Suprapubic skin (tissue), 4 donors: ENCODE measurements around the gene SLC25A39. TPM values are rescaled to one million over a fixed set of nuclear protein-coding genes. Genes with fewer than 3 reads are reported as not detected.
A peak's percentile ranks its signal among the peaks of the same experiment; 100 is the strongest.

Source experiments
- DNase-seq, 2 donors: peaks; one replicate each; pipeline ENCODE4 v3.0.0-alpha.2; 2019; ENCODE audit warnings: low spot score in 2 of 2
- H3K27ac ChIP-seq: fragments of 200-600 bp; sonication (generic); one replicate; pipeline ENCODE4 v1.5.1; 2019
- H3K27me3 ChIP-seq: fragments of 200-600 bp; sonication (generic); one replicate; pipeline ENCODE4 v1.5.1; 2019
- H3K36me3 ChIP-seq: fragments of 200-600 bp; sonication (generic); one replicate; pipeline ENCODE4 v1.5.1; 2019
- H3K4me1 ChIP-seq: fragments of 200-600 bp; sonication (generic); one replicate; pipeline ENCODE4 v1.5.1; 2019
- H3K4me3 ChIP-seq: fragments of 200-600 bp; sonication (generic); one replicate; pipeline ENCODE4 v1.5.1; 2019; ENCODE audit warnings: mild to moderate bottlenecking
- H3K9me3 ChIP-seq: fragments of 200-600 bp; sonication (generic); one replicate; pipeline ENCODE4 v1.5.1; 2019
- EP300 ChIP-seq: sonication (generic); formaldehyde crosslinking; IDR thresholded peaks from one replicate; pipeline ENCODE4 v1.6.1; 2017; ENCODE audit warnings: antibody characterized with exemption
- POLR2A ChIP-seq, 2 donors: fragments of 450-650 bp; IDR thresholded peaks; one replicate each; pipeline ENCODE4 v1.6.1; 2017; ENCODE audit warnings: antibody characterized with exemption in 2 of 2, mild to moderate bottlenecking in 2 of 2, moderate library complexity in 2 of 2
- POLR2AphosphoS5 ChIP-seq, 3 donors: sonication (generic); formaldehyde crosslinking; IDR thresholded peaks; one replicate each; pipeline ENCODE4 v1.6.1; 2017; ENCODE audit warnings: antibody characterized with exemption in 3 of 3
- WGBS: methylation state at CpG from one replicate; pipeline ENCODE4 v1.1.5; 2018; 5-methylcytosine and 5-hydroxymethylcytosine counted together
- total RNA-seq, 4 donors: library from RNA; depleted of rRNA; stranded (reverse); fragments of >200 nt; gene quantifications; one replicate each; pipeline ENCODE4 v1.1.0, GENCODE V29; 2016
- TF ChIP-seq, protein P1 (sequence below), 2 donors: fragments of 200-600 bp in 1 of 2; fragments of 450-650 bp in 1 of 2; sonication (generic) in 1 of 2; IDR thresholded peaks; one replicate each; pipeline ENCODE4 v1.5.1; 2016 to 2019; ENCODE audit warnings: antibody characterized with exemption in 2 of 2, mild to moderate bottlenecking in 1 of 2, moderate library complexity in 1 of 2

SLC25A39 gene
- total RNA-seq, 4 donors from 2014 or later, result 94.9 to 132 (median 111) TPM

- Histone ChIP-seq H3K4me3 (peak within 1 kb of the TSS; percentile 83), H3K27ac (no peak within 1 kb of the TSS), H3K4me1 (peaks cover 24% of the 10 kb centered on the region), H3K9me3 (no peaks in the 10 kb centered on the region), H3K27me3 (peaks cover 12% of the 10 kb centered on the region), H3K36me3 (no peaks in the 10 kb centered on the region)
- DNase-seq, result peak; percentile 61 to 71
- 0% methylated on average over 3 of the region's 63 CpGs for WGBS
- TF ChIP-seq POLR2AphosphoS5 (IDR thresholded peaks at IDR 0.05) (no peak), EP300 (no peak), POLR2A (IDR thresholded peaks at IDR 0.05) (no peak)
- TF ChIP-seq, protein P1, sequence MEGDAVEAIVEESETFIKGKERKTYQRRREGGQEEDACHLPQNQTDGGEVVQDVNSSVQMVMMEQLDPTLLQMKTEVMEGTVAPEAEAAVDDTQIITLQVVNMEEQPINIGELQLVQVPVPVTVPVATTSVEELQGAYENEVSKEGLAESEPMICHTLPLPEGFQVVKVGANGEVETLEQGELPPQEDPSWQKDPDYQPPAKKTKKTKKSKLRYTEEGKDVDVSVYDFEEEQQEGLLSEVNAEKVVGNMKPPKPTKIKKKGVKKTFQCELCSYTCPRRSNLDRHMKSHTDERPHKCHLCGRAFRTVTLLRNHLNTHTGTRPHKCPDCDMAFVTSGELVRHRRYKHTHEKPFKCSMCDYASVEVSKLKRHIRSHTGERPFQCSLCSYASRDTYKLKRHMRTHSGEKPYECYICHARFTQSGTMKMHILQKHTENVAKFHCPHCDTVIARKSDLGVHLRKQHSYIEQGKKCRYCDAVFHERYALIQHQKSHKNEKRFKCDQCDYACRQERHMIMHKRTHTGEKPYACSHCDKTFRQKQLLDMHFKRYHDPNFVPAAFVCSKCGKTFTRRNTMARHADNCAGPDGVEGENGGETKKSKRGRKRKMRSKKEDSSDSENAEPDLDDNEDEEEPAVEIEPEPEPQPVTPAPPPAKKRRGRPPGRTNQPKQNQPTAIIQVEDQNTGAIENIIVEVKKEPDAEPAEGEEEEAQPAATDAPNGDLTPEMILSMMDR (IDR thresholded peaks at IDR 0.05), result peak in 1 of 2 donors; percentile 91
Observed at GRCh38 chr17:44363613-44364159, 39.1 kb upstream of the SLC25A39 start, which contains the start of gene FAM171A2. FAM171A2 (minus strand) TSS chr17:44363853; CDS start chr17:44363714, 139 bp downstream.

DNA sequence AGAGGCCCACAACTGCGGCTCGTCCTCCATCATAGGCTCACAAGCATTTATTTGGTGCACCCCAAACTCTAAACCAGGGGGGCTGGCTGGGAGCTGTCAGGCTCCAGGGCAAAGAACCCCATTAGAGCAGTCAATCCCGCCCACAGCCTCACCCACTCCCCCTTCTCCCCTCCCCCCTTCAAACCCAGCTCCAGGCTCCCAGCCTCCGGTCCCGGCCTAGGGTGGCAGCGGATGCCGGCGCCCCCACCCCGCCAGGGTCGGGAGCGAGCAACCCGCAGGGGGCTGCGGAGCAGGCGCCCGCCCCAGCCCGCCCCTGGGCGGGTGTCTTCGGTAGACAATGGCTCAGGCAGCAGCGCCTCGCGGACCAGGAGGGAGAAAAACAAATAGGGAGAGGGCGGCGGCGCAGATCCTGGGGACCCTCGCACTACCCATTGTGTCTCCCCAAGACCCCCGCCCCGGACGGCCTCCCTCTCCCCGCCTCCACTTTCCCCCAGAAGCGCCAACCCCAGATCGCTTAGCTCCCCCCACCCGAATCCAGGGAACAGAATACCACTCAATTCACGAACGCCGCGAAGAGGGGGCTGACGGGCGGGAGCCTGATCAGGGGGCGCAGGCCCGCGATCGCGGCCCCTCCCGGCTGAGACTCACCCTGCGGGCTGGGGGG is 38.5 kb upstream of the SLC25A39 start:
- H3K27ac ChIP-seq, result no peak overlapping the region
- 3% methylated on average over 4 of the region's 45 CpGs for WGBS
- DNase-seq, result peak; percentile 66 to 79
- no peaks in the 10 kb centered on the region for H3K9me3 ChIP-seq
- peak overlapping the region; percentile 83 for H3K4me3 ChIP-seq
- no peaks in the 10 kb centered on the region for H3K36me3 ChIP-seq
- H3K4me1 ChIP-seq, result peaks cover 24% of the 10 kb centered on the region
- peaks cover 9% of the 10 kb centered on the region for H3K27me3 ChIP-seq
- TF ChIP-seq EP300 (no peak), POLR2A (IDR thresholded peaks at IDR 0.05) (no peak), POLR2AphosphoS5 (IDR thresholded peaks at IDR 0.05) (no peak)
- TF ChIP-seq, protein P1 (IDR thresholded peaks at IDR 0.05), result no peak

DNA sequence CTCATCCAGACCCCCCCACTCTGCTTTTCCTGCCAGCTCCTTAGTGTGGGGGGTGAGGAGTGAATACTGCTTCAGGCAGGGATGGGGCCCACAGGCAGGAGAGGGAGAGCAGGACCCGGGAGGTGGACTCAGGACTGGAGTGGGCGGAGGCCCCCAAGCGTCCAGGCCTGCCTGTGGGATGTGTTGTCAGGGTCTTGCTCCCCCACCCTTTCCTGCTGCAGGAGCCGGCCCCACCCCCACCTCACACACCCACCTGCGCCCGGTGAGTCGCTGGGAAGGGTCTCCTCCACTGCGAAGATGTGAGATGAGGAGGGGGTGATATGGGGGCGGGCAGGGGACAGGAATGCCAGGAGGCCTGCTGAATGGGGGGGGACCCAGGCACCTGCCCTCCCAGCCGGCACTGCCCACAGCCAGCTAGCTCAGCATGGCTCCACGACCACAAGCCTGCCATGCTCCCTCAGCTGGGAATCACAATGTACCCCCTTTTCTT is 37.9 kb upstream of the SLC25A39 start:
- Histone ChIP-seq H3K27ac (no peak overlapping the region), H3K9me3 (no peaks in the 10 kb centered on the region), H3K4me3 (peak overlapping the region; percentile 83), H3K36me3 (no peaks in the 10 kb centered on the region), H3K27me3 (peaks cover 9% of the 10 kb centered on the region), H3K4me1 (peaks cover 23% of the 10 kb centered on the region)
- peak; percentile 65 to 69 for DNase-seq
- WGBS, result 21% methylated on average over 5 of the region's 11 CpGs
- TF ChIP-seq EP300 (no peak), POLR2AphosphoS5 (IDR thresholded peaks at IDR 0.05) (no peak)
- TF ChIP-seq, protein P1 (IDR thresholded peaks at IDR 0.05), result no peak

DNA sequence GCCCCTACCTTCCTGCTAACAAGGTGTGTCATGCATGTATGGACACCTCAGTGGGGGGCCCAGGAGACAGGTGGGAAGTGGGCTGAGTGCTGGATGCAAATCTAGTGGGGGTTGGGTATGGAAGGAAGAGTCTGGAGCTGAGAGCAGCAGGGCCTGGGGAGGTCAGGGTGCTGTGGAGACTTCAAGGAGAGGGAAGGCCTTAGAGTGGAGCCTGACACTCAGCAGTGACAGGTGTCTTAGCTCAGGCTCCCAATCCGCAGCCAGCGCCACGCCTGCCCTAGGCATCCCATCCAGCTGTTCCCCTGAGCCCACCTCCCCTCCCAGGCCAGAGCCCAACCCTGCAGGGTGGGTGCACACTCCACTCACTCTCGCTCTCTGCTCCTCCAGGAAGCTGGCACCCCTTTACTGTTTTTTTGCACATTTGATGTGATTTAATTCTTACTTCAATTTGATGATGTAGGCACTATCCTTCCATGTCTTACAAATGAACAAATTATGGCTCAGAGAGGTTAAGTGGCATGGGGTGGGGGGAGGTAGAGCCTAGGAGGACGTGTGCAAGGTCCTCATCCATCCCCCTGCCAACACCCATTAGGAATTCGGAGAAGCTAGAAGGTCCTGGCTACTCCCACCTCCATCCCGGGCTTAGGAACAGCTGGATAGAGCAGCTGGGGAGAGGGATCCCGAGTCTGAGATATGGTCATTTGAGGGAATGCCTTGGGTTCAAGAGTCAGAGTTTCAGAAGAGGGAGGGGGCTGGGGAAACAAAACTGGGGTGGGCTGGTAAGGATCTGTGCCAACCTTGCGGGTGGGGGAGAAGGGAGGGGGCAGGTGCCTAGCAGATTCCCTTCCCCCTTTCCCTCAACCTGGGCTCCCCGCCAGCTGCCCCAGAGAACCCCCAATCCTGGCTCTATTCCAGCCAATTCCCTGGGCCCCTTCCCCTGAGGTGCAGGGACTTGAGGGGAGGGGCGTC is 37.0 kb upstream of the SLC25A39 start:
- peaks cover 9% of the 10 kb centered on the region for H3K27me3 ChIP-seq
- peaks cover 19% of the 10 kb centered on the region for H3K4me1 ChIP-seq
- DNase-seq, result no peak
- H3K4me3 ChIP-seq, result no peak overlapping the region
- no peaks in the 10 kb centered on the region for H3K36me3 ChIP-seq
- no peaks in the 10 kb centered on the region for H3K9me3 ChIP-seq
- H3K27ac ChIP-seq, result no peak overlapping the region
- 64% methylated on average over 11 of the region's 11 CpGs for WGBS
- TF ChIP-seq EP300 (no peak), POLR2AphosphoS5 (IDR thresholded peaks at IDR 0.05) (no peak), POLR2A (IDR thresholded peaks at IDR 0.05) (no peak)
- TF ChIP-seq, protein P1 (IDR thresholded peaks at IDR 0.05), result no peak
